Loucy (cell line): ENCODE results near the gene SLC9B1.

Experiments
- H2AFZ ChIP-seq: fragments of 200-600 bp; sonication (generic); 2 replicates; pipeline ENCODE4 v1.6.0; 2016; ENCODE audit warnings: antibody characterized with exemption, mild to moderate bottlenecking, low read length, moderate library complexity
- H3F3A ChIP-seq: fragments of 200-600 bp; 2 replicates; pipeline ENCODE4 v1.6.0; 2016; ENCODE audit warnings: antibody characterized with exemption, low read depth, mild to moderate bottlenecking
- H3K27me3 ChIP-seq: fragments of 200-600 bp; sonication (generic); 2 replicates; pipeline ENCODE4 v1.6.1; 2014; ENCODE audit warnings: low read length, mild to moderate bottlenecking; ENCODE audit not compliant: insufficient read depth, poor library complexity, severe bottlenecking
- H3K36me3 ChIP-seq: fragments of 200-600 bp; sonication (generic); 2 replicates; pipeline ENCODE4 v1.6.1; 2016; ENCODE audit warnings: low read length; ENCODE audit not compliant: insufficient read depth
- H3K4me1 ChIP-seq: fragments of 200-600 bp; sonication (generic); 2 replicates; pipeline ENCODE4 v1.5.1; 2014; ENCODE audit warnings: low read length, mild to moderate bottlenecking; ENCODE audit not compliant: insufficient read depth, poor library complexity, severe bottlenecking
- H3K4me2 ChIP-seq: fragments of 200-600 bp; sonication (generic); 2 replicates; pipeline ENCODE4 v1.6.0; 2014; ENCODE audit warnings: antibody characterized with exemption, low read length, low read depth, mild to moderate bottlenecking; ENCODE audit not compliant: poor library complexity, severe bottlenecking
- H3K4me3 ChIP-seq: fragments of 200-600 bp; sonication (generic); 2 replicates; pipeline ENCODE4 v1.5.1; 2014; ENCODE audit warnings: low read length, mild to moderate bottlenecking, mixed read lengths; ENCODE audit not compliant: poor library complexity, severe bottlenecking
- H3K79me2 ChIP-seq: fragments of 200-600 bp; sonication (generic); 2 replicates; pipeline ENCODE4 v1.6.1; 2014; ENCODE audit warnings: low read length; ENCODE audit not compliant: insufficient read depth
- H3K9ac ChIP-seq: fragments of 200-600 bp; sonication (generic); 2 replicates; pipeline ENCODE4 v1.6.0; 2014; ENCODE audit warnings: mild to moderate bottlenecking, low read depth, low read length, moderate library complexity; ENCODE audit not compliant: poor library complexity, severe bottlenecking
- H3K9me2 ChIP-seq: fragments of 200-600 bp; sonication (generic); replicated peaks from 2 replicates; pipeline ENCODE4 v1.6.1; 2016; ENCODE audit warnings: low read depth, low read length, mixed read lengths
- H3K9me3 ChIP-seq: fragments of 200-600 bp; sonication (generic); 2 replicates; pipeline ENCODE4 v1.6.1; 2014; ENCODE audit warnings: mild to moderate bottlenecking, antibody characterized with exemption, low read length, low read depth; ENCODE audit not compliant: insufficient read depth
- H4K20me1 ChIP-seq: fragments of 200-600 bp; sonication (generic); 2 replicates; pipeline ENCODE4 v1.6.0; 2014; ENCODE audit warnings: antibody characterized with exemption, low read length, mild to moderate bottlenecking; ENCODE audit not compliant: insufficient read depth, poor library complexity, severe bottlenecking
- EZH2phosphoT487 ChIP-seq: fragments of 200-600 bp; IDR thresholded peaks from 2 replicates; pipeline ENCODE4 v1.6.1; 2018; ENCODE audit warnings: antibody characterized with exemption, mild to moderate bottlenecking, moderate library complexity, borderline replicate concordance
- TF ChIP-seq, protein P1 (sequence below): fragments of 200-600 bp; sonication (generic); conservative IDR thresholded peaks from 2 replicates; pipeline ENCODE4 v1.5.1; 2014; ENCODE audit warnings: mild to moderate bottlenecking, antibody characterized with exemption, low read length

The SLC9B1 gene

GRCh38 chr4:103054030-103054429, 34.5 kb upstream of the SLC9B1 start:
- no peak overlapping the region for H3K4me3 ChIP-seq
- H3K9me3 ChIP-seq, result no peaks in the 10 kb centered on the region
- no peaks in the 10 kb centered on the region for H3K79me2 ChIP-seq
- H3F3A ChIP-seq, result no peaks in the 10 kb centered on the region
- H3K27me3 ChIP-seq, result no peaks in the 10 kb centered on the region
- H3K9me2 ChIP-seq, result no peaks in the 10 kb centered on the region
- no peaks in the 10 kb centered on the region for H3K4me1 ChIP-seq
- no peaks in the 10 kb centered on the region for H4K20me1 ChIP-seq
- H2AFZ ChIP-seq, result no peak overlapping the region
- no peak for TF ChIP-seq EZH2phosphoT487
- TF ChIP-seq, protein P1, sequence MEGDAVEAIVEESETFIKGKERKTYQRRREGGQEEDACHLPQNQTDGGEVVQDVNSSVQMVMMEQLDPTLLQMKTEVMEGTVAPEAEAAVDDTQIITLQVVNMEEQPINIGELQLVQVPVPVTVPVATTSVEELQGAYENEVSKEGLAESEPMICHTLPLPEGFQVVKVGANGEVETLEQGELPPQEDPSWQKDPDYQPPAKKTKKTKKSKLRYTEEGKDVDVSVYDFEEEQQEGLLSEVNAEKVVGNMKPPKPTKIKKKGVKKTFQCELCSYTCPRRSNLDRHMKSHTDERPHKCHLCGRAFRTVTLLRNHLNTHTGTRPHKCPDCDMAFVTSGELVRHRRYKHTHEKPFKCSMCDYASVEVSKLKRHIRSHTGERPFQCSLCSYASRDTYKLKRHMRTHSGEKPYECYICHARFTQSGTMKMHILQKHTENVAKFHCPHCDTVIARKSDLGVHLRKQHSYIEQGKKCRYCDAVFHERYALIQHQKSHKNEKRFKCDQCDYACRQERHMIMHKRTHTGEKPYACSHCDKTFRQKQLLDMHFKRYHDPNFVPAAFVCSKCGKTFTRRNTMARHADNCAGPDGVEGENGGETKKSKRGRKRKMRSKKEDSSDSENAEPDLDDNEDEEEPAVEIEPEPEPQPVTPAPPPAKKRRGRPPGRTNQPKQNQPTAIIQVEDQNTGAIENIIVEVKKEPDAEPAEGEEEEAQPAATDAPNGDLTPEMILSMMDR, result no peak
- no peak overlapping the region for H3K9ac ChIP-seq
- no peak overlapping the region for H3K4me2 ChIP-seq
- no peaks in the 10 kb centered on the region; the same call in 1 of the 2 replicates for H3K36me3 ChIP-seq

- no peak overlapping the region for H3K4me3 ChIP-seq
- H3K4me2 ChIP-seq, result no peak overlapping the region
- H3F3A ChIP-seq, result no peaks in the 10 kb centered on the region
- no peak overlapping the region for H2AFZ ChIP-seq
- H4K20me1 ChIP-seq, result no peaks in the 10 kb centered on the region
- no peak overlapping the region for H3K9ac ChIP-seq
- no peaks in the 10 kb centered on the region for H3K4me1 ChIP-seq
- no peaks in the 10 kb centered on the region for H3K9me2 ChIP-seq
- no peaks in the 10 kb centered on the region; the same call in 1 of the 2 replicates for H3K36me3 ChIP-seq
- H3K9me3 ChIP-seq, result no peaks in the 10 kb centered on the region
- no peaks in the 10 kb centered on the region for H3K27me3 ChIP-seq
- no peaks in the 10 kb centered on the region for H3K79me2 ChIP-seq
- TF ChIP-seq EZH2phosphoT487, result no peak
- TF ChIP-seq, protein P1, result no peak
Measured at GRCh38 chr4:103052779-103053178, 33.3 kb upstream of the SLC9B1 start.

GRCh38 chr4:103052145-103052544, 32.6 kb upstream of the SLC9B1 start:
- Histone ChIP-seq H3K9ac (no peak overlapping the region), H4K20me1 (no peaks in the 10 kb centered on the region), H2AFZ (no peak overlapping the region), H3F3A (no peaks in the 10 kb centered on the region), H3K9me3 (no peaks in the 10 kb centered on the region), H3K9me2 (no peaks in the 10 kb centered on the region), H3K27me3 (no peaks in the 10 kb centered on the region), H3K36me3 (no peaks in the 10 kb centered on the region; the same call in 1 of the 2 replicates), H3K4me3 (no peak overlapping the region), H3K4me2 (no peak overlapping the region), H3K79me2 (no peaks in the 10 kb centered on the region), H3K4me1 (no peaks in the 10 kb centered on the region)
- TF ChIP-seq, protein P1, result no peak
- no peak for TF ChIP-seq EZH2phosphoT487
